GM12891 (cell line): ENCODE measurements around the gene TMEM184A.

Source experiments
- PAX5 ChIP-seq: IDR thresholded peaks from 2 replicates; pipeline ENCODE4 v1.6.1; 2011; ENCODE audit warnings: low read length, moderate library complexity, mild to moderate bottlenecking; ENCODE audit not compliant: insufficient read depth, severe bottlenecking
- POLR2A ChIP-seq: IDR thresholded peaks from 2 replicates; pipeline ENCODE4 v1.6.1; 2011; ENCODE audit warnings: low read depth, low read length, control low read depth
- POLR2AphosphoS5 ChIP-seq: IDR thresholded peaks from 2 replicates; pipeline ENCODE4 v1.6.1; 2011; ENCODE audit warnings: low read depth, low read length, control low read depth
- POU2F2 ChIP-seq: IDR thresholded peaks from 2 replicates; pipeline ENCODE4 v1.6.1; 2011; ENCODE audit warnings: low read depth, mild to moderate bottlenecking, control low read depth, low read length, moderate library complexity
- SPI1 ChIP-seq: IDR thresholded peaks from 2 replicates; pipeline ENCODE4 v1.6.1; 2011; ENCODE audit warnings: low read depth, low read length, control low read depth
- TAF1 ChIP-seq: IDR thresholded peaks from 2 replicates; pipeline ENCODE4 v1.6.1; 2011; ENCODE audit warnings: low read depth, low read length, control low read depth

GRCh38 chr7:1596181-1597043, 40.4 kb upstream of the TMEM184A start:
- no peak for TF ChIP-seq POLR2A
- no peak for TF ChIP-seq POLR2AphosphoS5
- TF ChIP-seq TAF1, result no peak
- TF ChIP-seq SPI1, result no peak
- no peak for TF ChIP-seq POU2F2
- TF ChIP-seq PAX5, result no peak
